Measurements from ENCODE around the gene SRC.

DNA sequence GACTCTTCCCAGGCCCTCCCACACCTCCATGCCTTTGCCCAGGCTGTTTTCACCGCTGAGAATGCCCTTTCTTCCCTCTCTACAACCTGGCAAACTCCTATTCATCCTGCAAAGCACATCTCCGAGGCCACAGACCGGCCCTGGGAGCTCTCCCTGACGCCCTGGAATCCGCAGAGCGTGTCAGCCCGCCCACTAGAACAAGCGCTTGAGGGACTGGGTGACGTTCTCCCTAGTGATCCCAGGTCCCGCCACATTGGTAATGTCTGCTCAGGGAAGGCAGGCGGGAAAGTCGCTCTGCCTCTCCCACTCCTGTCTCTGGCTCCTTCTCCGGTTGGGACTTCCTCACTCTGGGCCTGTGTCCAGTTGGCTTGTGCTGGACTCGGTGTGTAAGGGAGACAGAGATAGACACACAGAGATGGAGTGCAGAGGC lies 61.6 kb downstream of the SRC start:
- TF ChIP-seq, protein P1, sequence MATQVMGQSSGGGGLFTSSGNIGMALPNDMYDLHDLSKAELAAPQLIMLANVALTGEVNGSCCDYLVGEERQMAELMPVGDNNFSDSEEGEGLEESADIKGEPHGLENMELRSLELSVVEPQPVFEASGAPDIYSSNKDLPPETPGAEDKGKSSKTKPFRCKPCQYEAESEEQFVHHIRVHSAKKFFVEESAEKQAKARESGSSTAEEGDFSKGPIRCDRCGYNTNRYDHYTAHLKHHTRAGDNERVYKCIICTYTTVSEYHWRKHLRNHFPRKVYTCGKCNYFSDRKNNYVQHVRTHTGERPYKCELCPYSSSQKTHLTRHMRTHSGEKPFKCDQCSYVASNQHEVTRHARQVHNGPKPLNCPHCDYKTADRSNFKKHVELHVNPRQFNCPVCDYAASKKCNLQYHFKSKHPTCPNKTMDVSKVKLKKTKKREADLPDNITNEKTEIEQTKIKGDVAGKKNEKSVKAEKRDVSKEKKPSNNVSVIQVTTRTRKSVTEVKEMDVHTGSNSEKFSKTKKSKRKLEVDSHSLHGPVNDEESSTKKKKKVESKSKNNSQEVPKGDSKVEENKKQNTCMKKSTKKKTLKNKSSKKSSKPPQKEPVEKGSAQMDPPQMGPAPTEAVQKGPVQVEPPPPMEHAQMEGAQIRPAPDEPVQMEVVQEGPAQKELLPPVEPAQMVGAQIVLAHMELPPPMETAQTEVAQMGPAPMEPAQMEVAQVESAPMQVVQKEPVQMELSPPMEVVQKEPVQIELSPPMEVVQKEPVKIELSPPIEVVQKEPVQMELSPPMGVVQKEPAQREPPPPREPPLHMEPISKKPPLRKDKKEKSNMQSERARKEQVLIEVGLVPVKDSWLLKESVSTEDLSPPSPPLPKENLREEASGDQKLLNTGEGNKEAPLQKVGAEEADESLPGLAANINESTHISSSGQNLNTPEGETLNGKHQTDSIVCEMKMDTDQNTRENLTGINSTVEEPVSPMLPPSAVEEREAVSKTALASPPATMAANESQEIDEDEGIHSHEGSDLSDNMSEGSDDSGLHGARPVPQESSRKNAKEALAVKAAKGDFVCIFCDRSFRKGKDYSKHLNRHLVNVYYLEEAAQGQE (IDR thresholded peaks at IDR 0.05; ENCODE audit: insufficient read depth in 1 of 2, low read depth in 2 of 2, low read length in 2 of 2): no peak
- TF ChIP-seq POLR2AphosphoS5 (IDR thresholded peaks at IDR 0.05; ENCODE audit: low read depth, low read length): no peak
- no peak for TF ChIP-seq TAF1 (IDR thresholded peaks at IDR 0.05; ENCODE audit: borderline replicate concordance, insufficient read depth, low read length)
- TF ChIP-seq SIN3A (IDR thresholded peaks at IDR 0.05; ENCODE audit: borderline replicate concordance, insufficient read depth, low read length): no peak
- no peak for TF ChIP-seq FOXP2 (optimal IDR thresholded peaks at IDR 0.05; ENCODE audit: borderline replicate concordance, extremely low read depth, extremely low read length, insufficient read depth)
